Activated effector memory CD4-positive, alpha-beta T cell treated with anti-CD3 and anti-CD28 coated beads, Interleukin-2, amount 50 U/mL, for 16 hours (primary cell): ENCODE data around the gene DAB2.
"Not testable (repeated sequence)": the region's sequence is repeated elsewhere in the genome, so short reads cannot be mapped to it uniquely, and the experiment has no call there.

Experiments used
- DNase-seq: peaks from one replicate; pipeline ENCODE4 v3.0.0-alpha.2; 2020

Gene DAB2

GRCh38 chr5:39417979-39418378 is 6.8 kb downstream of the DAB2 start:
- DNase-seq, result no peak

- DNase-seq, result no peak
These were observed 9.6 kb downstream of the DAB2 start for GRCh38 chr5:39415201-39415600.

- no peak for DNase-seq
These were observed 10.4 kb downstream of the DAB2 start for GRCh38 chr5:39414426-39414825.

GRCh38 chr5:39413771-39414170 is 11.0 kb downstream of the DAB2 start:
- no peak for DNase-seq

GRCh38 chr5:39412721-39413394 is 11.9 kb downstream of the DAB2 start:
- no peak for DNase-seq

- no peak for DNase-seq
These were observed 12.8 kb downstream of the DAB2 start for GRCh38 chr5:39411985-39412384.

- no peak for DNase-seq
These were observed 13.7 kb downstream of the DAB2 start for GRCh38 chr5:39411061-39411460.

- no peak for DNase-seq
These were observed 15.7 kb downstream of the DAB2 start for GRCh38 chr5:39409033-39409432.

- DNase-seq, result no peak
These were observed 19.5 kb downstream of the DAB2 start for GRCh38 chr5:39405083-39405843.

GRCh38 chr5:39403761-39404160 is 21.0 kb downstream of the DAB2 start:
- not testable (repeated sequence) for DNase-seq

- not testable (repeated sequence) for DNase-seq
These were observed 22.6 kb downstream of the DAB2 start for GRCh38 chr5:39402140-39402539.

- no peak for DNase-seq
These were observed 23.8 kb downstream of the DAB2 start for GRCh38 chr5:39400713-39401578.

- no peak for DNase-seq
These were observed 25.4 kb downstream of the DAB2 start for GRCh38 chr5:39399135-39400036.

GRCh38 chr5:39396843-39397242 is 27.9 kb downstream of the DAB2 start:
- DNase-seq, result no peak

GRCh38 chr5:39395521-39395920 is 29.3 kb downstream of the DAB2 start:
- DNase-seq, result no peak

- no peak for DNase-seq
These were observed 29.8 kb downstream of the DAB2 start for GRCh38 chr5:39394946-39395345.

GRCh38 chr5:39390945-39391344 is 33.8 kb downstream of the DAB2 start:
- DNase-seq, result no peak

GRCh38 chr5:39387293-39387692 is 37.5 kb downstream of the DAB2 start:
- no peak for DNase-seq

- DNase-seq, result no peak
These were observed 40.5 kb downstream of the DAB2 start for GRCh38 chr5:39384271-39384670.

- DNase-seq, result no peak
These were observed 43.4 kb downstream of the DAB2 start for GRCh38 chr5:39381376-39381775.

GRCh38 chr5:39379693-39380092 is 45.1 kb downstream of the DAB2 start:
- DNase-seq, result no peak

- no peak for DNase-seq
These were observed 47.2 kb downstream of the DAB2 start for GRCh38 chr5:39377613-39378012.
